ENCODE measurements around the gene ORC6.
A peak's percentile ranks its signal among the peaks of the same experiment; 100 is the strongest.

Gene ORC6

GRCh38 chr16:46702030-46702429, 12.6 kb downstream of the ORC6 start:
- no peak for DNase-seq

- no peak for DNase-seq
These were observed 17.2 kb downstream of the ORC6 start for GRCh38 chr16:46706642-46707041.

GRCh38 chr16:46709469-46710005, 20.1 kb downstream of the ORC6 start:
- no peak for DNase-seq

- peak in 1 of 2 experiments; percentile 3 for DNase-seq
These were observed 21.9 kb downstream of the ORC6 start for GRCh38 chr16:46711106-46712058.

- DNase-seq: no peak
These were observed 23.5 kb downstream of the ORC6 start for GRCh38 chr16:46712911-46713310.

- no peak for DNase-seq
These were observed 24.2 kb downstream of the ORC6 start for GRCh38 chr16:46713634-46714033.

GRCh38 chr16:46714797-46715591, 25.5 kb downstream of the ORC6 start:
- DNase-seq: no peak

- peak in 1 of 2 experiments; percentile 2 for DNase-seq
These were observed 26.4 kb downstream of the ORC6 start for GRCh38 chr16:46715769-46716305.

GRCh38 chr16:46717692-46718091, 28.2 kb downstream of the ORC6 start:
- DNase-seq: peak in 1 of 2 experiments; percentile 6

GRCh38 chr16:46718214-46718613, 28.8 kb downstream of the ORC6 start:
- DNase-seq: peak in 1 of 2 experiments; percentile 4

GRCh38 chr16:46719528-46719927, 30.1 kb downstream of the ORC6 start:
- DNase-seq: peak in 1 of 2 experiments; percentile 1

GRCh38 chr16:46720619-46721018, 31.2 kb downstream of the ORC6 start:
- peak in 1 of 2 experiments; percentile 8 for DNase-seq

GRCh38 chr16:46721885-46722284, 32.4 kb downstream of the ORC6 start:
- peak in 1 of 2 experiments; percentile 7 for DNase-seq

- no peak for DNase-seq
These were observed 37.7 kb downstream of the ORC6 start for GRCh38 chr16:46727184-46727583.

GRCh38 chr16:46727630-46728029, 38.2 kb downstream of the ORC6 start:
- DNase-seq: no peak

- no peak for DNase-seq
These were observed 39.3 kb downstream of the ORC6 start for GRCh38 chr16:46728806-46729205.

GRCh38 chr16:46729326-46729995, 40.0 kb downstream of the ORC6 start:
- no peak for DNase-seq

- no peak for DNase-seq
These were observed 40.7 kb downstream of the ORC6 start for GRCh38 chr16:46730126-46730525.

GRCh38 chr16:46730801-46731690, 41.6 kb downstream of the ORC6 start:
- no peak for DNase-seq

GRCh38 chr16:46731691-46732555, 42.5 kb downstream of the ORC6 start:
- no peak for DNase-seq

Measured in activated T-cell treated with anti-CD3 and anti-CD28 coated beads, Interleukin-2, amount 50 U/mL, for 48 hours (primary cell).